ENCODE data around the gene KLHL40.

Gene KLHL40

DNA sequence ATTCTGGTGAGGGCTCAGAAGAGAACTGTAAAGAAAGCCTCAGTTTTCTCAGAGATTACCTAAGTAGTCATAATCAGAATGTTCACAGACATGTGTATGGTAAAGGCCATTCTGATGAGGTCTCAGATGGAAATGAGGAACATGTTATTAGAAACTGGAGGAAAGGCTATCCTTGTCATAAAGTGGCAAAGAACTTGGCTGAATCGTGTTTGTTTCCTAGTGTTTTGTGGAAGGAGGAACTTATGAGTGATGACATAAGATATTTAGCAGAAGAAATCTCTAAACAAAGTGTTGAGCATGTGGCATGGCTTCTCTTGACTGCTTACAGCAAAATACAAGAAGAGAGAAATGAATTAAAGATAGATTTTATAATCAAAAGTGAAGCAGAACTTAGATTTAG is 12.8 kb upstream of the KLHL40 start:
- no peak for DNase-seq

DNA sequence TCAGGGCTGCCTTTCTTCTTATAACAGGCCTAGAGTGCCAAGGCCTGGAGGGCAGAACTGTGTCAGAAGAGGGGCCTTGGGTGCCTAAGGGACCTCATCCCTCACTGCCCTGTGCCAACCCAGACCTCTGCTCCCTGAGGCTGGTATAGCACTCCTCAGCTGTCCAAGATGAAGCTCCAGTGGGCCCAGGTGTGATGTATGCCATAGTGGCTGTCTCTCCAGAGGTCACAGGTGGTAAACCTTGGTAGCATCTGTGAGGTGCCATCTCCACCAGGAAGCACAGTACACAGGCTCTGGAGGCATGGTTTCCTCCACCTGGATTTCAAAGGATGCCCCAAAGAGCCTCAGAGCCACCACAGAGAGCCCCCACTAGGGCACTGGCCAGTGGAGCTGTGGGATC is 12.3 kb upstream of the KLHL40 start:
- no peak for DNase-seq

GRCh38 chr3:42674146-42674545 is 11.2 kb upstream of the KLHL40 start:
- DNase-seq, result no peak

DNA sequence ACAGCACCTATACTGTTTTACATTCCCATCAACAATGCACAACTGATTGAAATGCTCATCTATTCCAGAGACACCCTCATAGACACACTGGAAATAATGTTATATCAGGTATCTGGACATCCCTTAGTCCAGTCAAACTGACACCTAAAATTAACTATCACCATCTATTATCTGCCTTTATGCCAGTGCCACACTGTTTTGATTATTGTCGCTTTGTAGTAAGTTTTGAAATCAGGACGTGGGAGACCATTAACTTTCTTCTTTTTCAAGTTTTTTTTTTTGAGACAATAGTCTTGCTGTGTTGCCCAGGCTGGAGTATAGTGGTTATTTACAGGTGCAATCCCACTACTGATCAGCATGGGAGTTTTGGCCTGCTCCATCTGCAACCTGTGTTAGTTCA is 9.4 kb upstream of the KLHL40 start:
- no peak for DNase-seq

DNA sequence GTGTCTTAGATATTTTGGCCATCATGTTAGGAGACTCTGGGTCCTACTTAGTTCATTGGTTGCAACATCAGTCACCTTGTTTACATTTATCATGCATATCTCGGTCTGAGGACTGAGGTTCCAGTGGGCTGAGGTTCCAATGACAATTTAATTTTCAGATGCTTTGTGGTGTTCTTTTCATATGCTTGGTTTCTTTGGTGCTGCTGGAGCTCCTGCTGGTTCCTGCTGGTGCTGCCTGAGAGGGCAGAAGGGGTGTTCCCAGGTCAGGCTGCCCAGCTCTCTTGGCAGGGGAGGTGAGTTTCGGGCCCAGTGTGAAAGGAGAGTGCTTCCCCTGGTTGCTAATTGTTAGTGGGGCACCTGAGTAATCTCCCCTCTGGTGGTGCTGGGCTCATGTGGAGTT is 6.9 kb upstream of the KLHL40 start:
- no peak for DNase-seq

GRCh38 chr3:42680271-42680670 is 5.1 kb upstream of the KLHL40 start:
- DNase-seq, result no peak

GRCh38 chr3:42680806-42681205 is 4.5 kb upstream of the KLHL40 start:
- no peak for DNase-seq

GRCh38 chr3:42681361-42682038 is 3.8 kb upstream of the KLHL40 start:
- no peak for DNase-seq

GRCh38 chr3:42682301-42683070 is 2.9 kb upstream of the KLHL40 start:
- no peak for DNase-seq

GRCh38 chr3:42683875-42684598 is 1.3 kb upstream of the KLHL40 start:
- DNase-seq, result no peak

DNA sequence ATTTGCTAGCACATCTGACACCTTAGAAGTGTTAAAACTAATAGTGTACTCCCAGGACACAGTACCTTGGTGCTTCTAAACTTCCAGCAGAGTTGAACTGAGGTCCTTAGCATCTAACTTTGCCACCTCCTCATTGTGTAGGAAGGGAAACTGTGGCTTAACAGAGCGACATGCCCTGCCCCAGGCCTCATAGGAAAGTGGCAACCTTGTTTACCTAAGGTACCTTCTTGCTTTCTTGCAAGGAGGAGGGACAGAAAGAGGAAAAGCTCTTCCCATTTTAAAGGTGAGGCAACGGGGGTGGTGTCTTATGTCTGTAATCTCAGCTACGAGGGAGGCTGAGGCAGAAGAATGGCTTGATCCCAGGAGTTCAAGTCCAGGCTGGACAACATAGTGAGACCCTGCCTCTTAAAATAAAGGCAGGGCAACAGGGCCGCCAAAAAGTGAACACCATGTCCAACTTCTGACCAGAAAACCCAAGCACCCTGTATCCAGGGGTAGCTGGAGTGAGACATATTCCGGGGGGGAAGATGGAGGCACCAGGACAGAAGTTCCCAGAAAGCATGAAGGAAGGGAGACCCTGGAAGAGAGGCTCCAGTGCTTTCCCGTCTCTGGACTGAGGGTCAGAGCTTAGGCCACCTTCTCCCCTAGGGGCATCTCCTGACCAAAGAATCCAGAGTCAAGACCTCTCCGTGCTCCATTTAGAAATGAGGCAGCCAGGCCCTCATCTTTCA is 540 bp upstream of the KLHL40 start:
- no peak for DNase-seq

GRCh38 chr3:42685891-42686820 is 819 bp downstream of the KLHL40 start:
- DNase-seq, result no peak

DNA sequence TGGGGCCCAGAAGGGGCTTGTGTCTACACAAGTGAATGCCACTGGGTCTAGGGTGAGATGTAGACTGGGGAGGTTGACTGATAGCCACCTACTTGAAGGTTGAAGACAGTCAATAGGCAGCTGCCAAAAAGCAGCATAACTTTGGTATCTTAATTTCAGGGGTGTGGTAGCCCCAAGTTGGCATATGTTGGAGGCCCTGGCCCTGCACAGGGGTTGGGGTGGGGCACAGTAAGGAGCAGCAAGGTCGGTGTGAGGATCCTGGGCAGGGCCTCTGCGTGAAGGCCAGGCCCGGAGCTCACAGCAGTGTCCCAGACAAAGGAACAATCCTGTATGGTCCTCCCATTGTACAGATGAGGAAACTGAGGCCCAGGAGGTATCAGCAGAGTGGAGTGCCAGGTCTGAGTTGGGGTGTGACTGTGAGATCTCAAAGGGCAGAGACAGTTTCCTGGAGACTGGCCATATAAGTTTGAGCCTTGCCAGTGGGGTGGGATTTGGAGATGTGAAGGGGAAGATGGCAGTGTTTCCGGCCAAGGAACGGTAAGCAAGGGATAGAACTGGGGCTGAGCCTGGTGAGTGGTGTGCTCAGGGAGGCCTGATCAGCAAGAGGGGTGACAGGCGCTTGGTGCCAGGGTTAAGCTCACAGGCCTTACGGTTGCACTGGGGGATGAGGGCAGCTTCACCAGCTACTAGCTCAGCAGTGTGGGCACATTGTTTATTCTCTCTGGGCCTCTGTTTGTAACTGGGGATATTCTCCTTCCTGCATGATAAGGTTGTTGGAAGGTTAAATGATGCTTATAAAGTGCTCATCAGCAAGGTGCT is 1.7 kb downstream of the KLHL40 start:
- DNase-seq, result no peak

- no peak for DNase-seq
These were observed 2.7 kb downstream of the KLHL40 start for GRCh38 chr3:42688016-42688415.

DNA sequence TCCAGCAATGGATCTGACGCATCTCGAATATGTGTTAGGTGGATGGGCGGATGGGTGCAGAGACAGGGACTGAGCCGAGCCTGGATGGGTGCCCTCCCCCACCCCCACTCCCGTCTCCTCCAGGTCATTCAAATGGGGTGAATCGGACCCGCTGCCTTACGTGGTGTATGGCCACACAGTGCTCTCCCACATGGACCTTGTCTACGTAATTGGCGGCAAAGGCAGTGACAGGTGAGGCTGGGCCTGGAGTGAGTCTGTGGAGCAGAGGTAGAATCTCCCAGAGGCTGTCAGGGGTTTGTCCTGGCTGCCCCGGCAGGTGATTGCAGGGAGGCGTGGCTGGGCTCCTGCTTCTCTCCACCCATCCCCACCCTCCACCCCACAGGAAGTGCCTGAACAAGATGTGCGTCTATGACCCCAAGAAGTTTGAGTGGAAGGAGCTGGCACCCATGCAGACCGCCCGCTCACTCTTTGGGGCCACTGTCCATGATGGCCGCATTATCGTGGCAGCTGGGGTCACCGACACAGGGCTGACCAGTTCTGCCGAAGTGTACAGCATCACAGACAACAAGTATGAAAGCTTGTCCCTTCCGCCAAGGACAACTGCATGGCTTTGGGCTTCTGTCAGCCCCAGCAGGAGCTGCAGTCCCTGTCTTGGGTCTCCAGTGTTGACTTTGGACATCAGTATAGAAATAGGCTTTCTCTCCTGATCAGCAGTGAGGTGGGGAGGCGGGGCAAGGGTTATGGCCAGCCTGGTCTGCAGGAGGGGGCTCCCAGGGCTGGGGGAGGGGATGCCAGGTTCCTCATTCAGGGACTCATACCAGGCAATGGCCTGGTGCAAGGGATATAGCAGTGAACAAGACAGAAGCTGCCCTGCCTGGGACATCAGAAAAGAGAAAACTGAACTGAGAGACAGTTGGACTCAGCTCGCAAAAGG is 3.4 kb downstream of the KLHL40 start:
- no peak for DNase-seq

GRCh38 chr3:42689421-42690014 is 4.2 kb downstream of the KLHL40 start:
- no peak for DNase-seq

GRCh38 chr3:42690191-42690590 is 4.9 kb downstream of the KLHL40 start:
- DNase-seq, result no peak

GRCh38 chr3:42690766-42691680 is 5.7 kb downstream of the KLHL40 start:
- DNase-seq, result no peak

Data from CD4-positive, alpha-beta T cell treated with Interleukin-12 subunit alpha and Interleukin-12 subunit beta, for 1 hour (primary cell).